ENCODE data around the gene ACTL7A. TPM values are rescaled to one million over a fixed set of nuclear protein-coding genes. Genes with fewer than 3 reads are reported as not detected.

Gene ACTL7A
- total and polyA plus RNA-seq, 2 of the 13 experiments (the other 11 are each of a cell fraction or from before 2014, with no cell fraction given) = not detected

DNA sequence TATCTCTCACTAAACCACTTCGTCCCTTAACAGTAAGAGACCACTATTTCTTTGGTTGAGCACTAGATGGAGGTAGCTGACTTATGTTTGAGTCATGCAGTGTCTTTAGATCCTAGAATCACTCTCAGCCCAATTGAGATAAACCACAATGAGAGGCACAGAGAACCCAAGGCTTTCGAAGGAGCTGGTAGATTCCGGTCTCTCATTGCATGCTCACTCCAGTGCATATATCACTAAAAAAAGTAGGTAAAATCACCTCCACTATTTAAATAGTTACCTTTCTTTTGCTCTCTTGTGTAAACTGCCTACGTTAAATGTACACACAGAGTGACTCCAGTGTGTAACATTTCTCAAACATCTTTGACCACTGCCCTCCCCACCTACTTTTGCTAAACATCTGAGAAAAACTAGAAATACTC is 27.6 kb downstream of the ACTL7A start (continued):
- TF ChIP-seq CENPX (CRISPR knock-in tag; IDR thresholded peaks at IDR 0.05) = no peak
- TF ChIP-seq ZNF20 (CRISPR knock-in tag; IDR thresholded peaks at IDR 0.05) = no peak
- TF ChIP-seq, protein P1, sequence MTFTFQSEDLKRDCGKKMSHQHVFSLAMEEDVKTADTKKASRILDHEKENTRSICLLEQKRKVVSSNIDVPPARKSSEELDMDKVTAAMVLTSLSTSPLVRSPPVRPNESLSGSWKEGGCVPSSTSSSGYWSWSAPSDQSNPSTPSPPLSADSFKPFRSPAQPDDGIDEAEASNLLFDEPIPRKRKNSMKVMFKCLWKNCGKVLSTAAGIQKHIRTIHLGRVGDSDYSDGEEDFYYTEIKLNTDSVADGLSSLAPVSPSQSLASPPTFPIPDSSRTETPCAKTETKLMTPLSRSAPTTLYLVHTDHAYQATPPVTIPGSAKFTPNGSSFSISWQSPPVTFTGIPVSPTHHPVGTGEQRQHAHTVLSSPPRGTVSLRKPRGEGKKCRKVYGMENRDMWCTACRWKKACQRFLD (CRISPR knock-in tag; IDR thresholded peaks at IDR 0.05; ENCODE audit: borderline replicate concordance) = no peak
- TF ChIP-seq PRMT3 (CRISPR knock-in tag; IDR thresholded peaks at IDR 0.05; ENCODE audit: borderline replicate concordance, low read depth) = no peak
- TF ChIP-seq CREBL2 (CRISPR knock-in tag; IDR thresholded peaks at IDR 0.05; ENCODE audit: borderline replicate concordance) = no peak
- TF ChIP-seq TMF1 (CRISPR knock-in tag; IDR thresholded peaks at IDR 0.05; ENCODE audit: low read depth) = no peak
- no peak for TF ChIP-seq ZNF713 (CRISPR knock-in tag; IDR thresholded peaks at IDR 0.05)
- TF ChIP-seq BORCS8-MEF2B (CRISPR knock-in tag; IDR thresholded peaks at IDR 0.05) = no peak
- no peak for TF ChIP-seq ZNF260 (CRISPR knock-in tag; IDR thresholded peaks at IDR 0.05; ENCODE audit: borderline replicate concordance, low read depth)
- no peak for TF ChIP-seq PRPF4 (IDR thresholded peaks at IDR 0.05; ENCODE audit: low read depth, low read length, poor library complexity, severe bottlenecking)
- TF ChIP-seq CSRNP1 (CRISPR knock-in tag; IDR thresholded peaks at IDR 0.05) = no peak
- no peak for TF ChIP-seq HDAC1 (CRISPR knock-in tag; IDR thresholded peaks at IDR 0.05)
- TF ChIP-seq, protein P2, sequence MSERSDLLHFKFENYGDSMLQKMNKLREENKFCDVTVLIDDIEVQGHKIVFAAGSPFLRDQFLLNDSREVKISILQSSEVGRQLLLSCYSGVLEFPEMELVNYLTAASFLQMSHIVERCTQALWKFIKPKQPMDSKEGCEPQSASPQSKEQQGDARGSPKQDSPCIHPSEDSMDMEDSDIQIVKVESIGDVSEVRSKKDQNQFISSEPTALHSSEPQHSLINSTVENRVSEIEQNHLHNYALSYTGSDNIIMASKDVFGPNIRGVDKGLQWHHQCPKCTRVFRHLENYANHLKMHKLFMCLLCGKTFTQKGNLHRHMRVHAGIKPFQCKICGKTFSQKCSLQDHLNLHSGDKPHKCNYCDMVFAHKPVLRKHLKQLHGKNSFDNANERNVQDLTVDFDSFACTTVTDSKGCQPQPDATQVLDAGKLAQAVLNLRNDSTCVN (CRISPR knock-in tag; IDR thresholded peaks at IDR 0.05; ENCODE audit: borderline replicate concordance) = no peak
- no peak for TF ChIP-seq AGO2 (optimal IDR thresholded peaks at IDR 0.05; ENCODE audit: low read depth, low read length)
- no peak for TF ChIP-seq ZNF10 (CRISPR knock-in tag; IDR thresholded peaks at IDR 0.05; ENCODE audit: borderline replicate concordance, low read depth)
- no peak for TF ChIP-seq CHCHD3 (CRISPR knock-in tag; IDR thresholded peaks at IDR 0.05)
- no peak for TF ChIP-seq ZNF512 (CRISPR knock-in tag; IDR thresholded peaks at IDR 0.05)
- no peak for TF ChIP-seq ZC3H4 (CRISPR knock-in tag; IDR thresholded peaks at IDR 0.05; ENCODE audit: borderline replicate concordance)
- no peak for TF ChIP-seq NCOA1 (CRISPR knock-in tag; IDR thresholded peaks at IDR 0.05)
- no peak for TF ChIP-seq RORA (CRISPR knock-in tag; IDR thresholded peaks at IDR 0.05)
- no peak for TF ChIP-seq ZNF282 (IDR thresholded peaks at IDR 0.05; ENCODE audit: partially characterized antibody)
- TF ChIP-seq ZNF558 (CRISPR knock-in tag; IDR thresholded peaks at IDR 0.05; ENCODE audit: borderline replicate concordance) = no peak
- TF ChIP-seq ZNF446 (CRISPR knock-in tag; IDR thresholded peaks at IDR 0.05) = no peak
- no peak for TF ChIP-seq RFX3 (CRISPR knock-in tag; IDR thresholded peaks at IDR 0.05)
- no peak for TF ChIP-seq PLSCR1 (CRISPR knock-in tag; IDR thresholded peaks at IDR 0.05; ENCODE audit: borderline replicate concordance)

Data from HepG2 (cell line).